GM21717 (cell line): ENCODE data around the gene SLC35E1.

Source experiments
- ATAC-seq: cut with Tn5 transposase; IDR thresholded peaks from one replicate; pipeline ENCODE4 v1.9.1; 2021; ENCODE audit warnings: mild to moderate bottlenecking, moderate library complexity; ENCODE audit not compliant: unreplicated experiment

SLC35E1 gene

DNA sequence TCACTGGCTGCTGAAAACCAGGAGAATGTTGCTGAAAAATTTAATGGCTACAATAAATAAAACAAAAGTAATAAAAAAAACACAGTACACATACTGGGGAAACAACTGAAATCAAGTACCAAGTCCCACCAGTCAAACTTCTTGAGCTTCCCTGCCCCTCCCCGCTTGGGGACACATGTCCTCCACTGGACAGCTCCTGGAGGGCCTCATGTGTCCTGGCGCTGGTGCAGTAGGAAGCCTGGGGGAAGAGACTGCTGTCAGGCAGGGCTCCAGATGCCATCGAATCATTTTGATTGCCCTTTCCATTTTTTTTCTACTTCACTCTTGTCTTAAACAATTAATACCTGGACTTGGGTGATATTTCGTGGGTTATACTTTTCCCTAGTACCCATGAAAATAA is 26.6 kb upstream of the SLC35E1 start:
- no peak for ATAC-seq

DNA sequence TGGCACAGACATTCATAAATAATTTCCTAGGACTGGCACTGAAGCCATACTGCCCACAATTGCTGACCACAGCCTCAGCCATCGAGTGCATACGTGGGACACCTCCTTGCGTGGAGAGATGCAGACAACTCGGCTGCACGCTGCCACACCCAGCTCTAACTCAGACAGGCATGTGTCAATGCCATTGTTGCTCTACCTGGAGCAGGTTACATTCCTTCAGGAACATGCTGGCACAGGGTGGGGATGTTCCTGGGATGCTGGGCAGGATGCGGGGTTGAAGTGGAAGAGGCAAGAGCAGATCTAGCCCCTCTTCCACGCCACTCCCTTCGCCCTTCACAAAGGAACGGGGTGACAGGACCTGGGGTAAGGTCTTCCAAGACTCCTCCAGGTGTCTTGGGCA is 24.2 kb upstream of the SLC35E1 start:
- no peak for ATAC-seq

DNA sequence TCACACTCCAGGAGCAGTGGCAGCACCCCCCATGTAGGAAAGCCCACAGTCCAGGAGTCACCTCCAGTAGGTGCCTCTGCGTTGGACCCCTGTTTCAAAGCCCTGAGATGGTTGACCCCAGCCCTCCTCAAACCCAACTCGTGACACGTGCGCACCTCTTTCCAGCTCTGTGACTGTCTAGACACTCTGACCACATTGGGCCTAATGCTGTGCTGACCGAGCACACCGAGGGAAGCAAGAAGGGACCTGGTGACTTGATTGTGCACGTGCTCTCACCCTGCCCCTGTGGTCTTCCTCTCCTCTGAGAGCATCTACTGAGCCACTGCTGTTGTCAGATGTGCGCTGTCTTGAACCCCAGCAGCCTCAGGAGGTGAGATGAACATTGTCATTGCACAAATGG is 22.9 kb upstream of the SLC35E1 start:
- no peak for ATAC-seq

DNA sequence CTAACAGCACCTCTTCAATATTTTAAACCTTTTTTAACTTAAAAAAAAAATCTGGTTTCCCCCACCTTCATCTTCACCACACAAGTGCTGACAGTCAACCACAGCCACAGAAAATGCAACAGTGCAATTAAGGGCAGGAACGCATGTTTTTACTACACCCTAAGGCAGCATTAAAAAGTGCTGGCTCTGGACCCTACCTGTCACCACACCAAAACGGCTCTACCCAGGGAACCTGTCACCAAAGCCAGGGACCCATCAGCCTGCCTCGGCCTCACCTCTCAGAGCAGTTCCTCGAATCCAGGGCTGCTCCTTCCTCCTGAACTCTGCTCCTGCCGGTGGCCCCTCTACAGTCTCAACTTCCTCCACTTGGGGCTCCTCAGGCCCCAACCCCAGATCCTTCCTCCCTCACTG is 22.5 kb upstream of the SLC35E1 start:
- no peak for ATAC-seq

DNA sequence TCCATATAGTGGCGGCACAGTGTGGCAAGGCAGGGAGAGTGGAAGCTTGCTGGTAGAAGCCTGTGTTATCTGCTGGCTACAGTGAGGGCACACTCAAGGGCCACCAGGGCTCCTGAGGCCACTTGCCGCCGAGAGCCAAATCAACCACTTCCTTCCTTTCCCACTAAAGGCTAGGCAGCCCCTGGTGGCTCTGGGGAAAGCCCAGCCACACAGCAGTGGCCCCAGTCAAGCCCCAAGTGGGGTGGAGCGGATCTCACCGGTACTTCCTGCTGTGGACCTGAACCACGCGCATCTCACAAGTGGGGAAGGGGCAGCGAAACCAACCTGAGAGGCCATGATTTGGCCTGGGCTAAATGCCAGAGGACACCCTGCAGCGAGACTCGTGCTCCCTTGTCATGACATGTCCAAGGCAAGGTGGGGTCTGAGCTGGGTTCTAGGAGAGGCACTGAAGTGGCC is 21.9 kb upstream of the SLC35E1 start:
- ATAC-seq = no peak

DNA sequence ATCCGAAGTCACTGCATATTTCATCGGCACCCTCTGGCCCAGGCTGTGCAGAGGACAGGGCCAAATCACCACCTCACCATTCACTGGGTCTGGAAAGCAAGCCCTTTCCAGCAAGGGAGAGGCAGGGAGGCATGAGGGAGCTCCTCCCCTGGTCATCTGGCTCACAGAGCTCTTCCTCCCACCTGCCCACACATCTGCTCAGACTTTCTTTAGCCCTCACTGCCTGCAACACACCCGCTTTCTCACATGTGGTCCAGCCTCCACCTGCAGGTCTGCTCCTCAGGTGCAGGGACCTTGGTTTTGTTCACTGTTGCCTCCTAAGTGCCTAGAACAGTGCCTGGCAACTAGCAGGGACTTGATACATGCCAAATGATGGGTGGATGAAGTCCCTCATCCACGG is 21.0 kb upstream of the SLC35E1 start:
- no peak for ATAC-seq

DNA sequence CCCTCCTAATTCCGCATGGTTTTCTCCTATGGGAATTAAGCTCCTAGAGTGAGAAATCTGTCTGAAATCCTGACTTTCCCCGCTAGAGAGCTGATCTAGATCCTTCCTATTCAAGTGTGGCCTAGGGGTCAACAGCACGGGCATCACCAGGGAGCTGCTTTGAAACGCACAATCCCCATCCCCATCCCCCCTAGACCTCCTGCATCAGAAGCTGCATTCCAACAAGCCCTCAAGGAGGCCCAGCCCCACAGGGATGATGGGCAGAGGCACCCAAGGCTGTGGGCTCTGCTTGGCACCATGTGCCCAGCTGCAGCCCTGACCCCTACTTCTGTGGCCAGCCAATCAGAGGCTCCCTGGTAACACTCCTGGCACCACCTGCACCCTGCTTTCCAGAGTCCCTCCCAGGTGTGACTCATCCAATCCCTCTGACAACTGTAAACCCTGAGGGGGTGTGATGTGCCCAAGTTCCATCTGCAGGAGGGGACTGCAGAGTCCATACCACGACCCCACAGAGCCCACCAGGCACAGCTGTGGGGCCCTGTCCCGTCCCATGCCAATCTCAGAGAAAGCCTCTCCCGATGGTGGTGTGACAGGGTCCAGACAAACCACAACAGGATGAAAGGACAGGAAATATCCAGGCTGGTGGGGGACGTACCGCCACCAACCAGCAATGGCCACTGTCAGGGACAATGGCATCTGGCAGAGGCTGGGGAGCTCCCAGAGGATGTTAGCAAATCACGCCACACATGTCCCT is 19.8 kb upstream of the SLC35E1 start:
- no peak for ATAC-seq

DNA sequence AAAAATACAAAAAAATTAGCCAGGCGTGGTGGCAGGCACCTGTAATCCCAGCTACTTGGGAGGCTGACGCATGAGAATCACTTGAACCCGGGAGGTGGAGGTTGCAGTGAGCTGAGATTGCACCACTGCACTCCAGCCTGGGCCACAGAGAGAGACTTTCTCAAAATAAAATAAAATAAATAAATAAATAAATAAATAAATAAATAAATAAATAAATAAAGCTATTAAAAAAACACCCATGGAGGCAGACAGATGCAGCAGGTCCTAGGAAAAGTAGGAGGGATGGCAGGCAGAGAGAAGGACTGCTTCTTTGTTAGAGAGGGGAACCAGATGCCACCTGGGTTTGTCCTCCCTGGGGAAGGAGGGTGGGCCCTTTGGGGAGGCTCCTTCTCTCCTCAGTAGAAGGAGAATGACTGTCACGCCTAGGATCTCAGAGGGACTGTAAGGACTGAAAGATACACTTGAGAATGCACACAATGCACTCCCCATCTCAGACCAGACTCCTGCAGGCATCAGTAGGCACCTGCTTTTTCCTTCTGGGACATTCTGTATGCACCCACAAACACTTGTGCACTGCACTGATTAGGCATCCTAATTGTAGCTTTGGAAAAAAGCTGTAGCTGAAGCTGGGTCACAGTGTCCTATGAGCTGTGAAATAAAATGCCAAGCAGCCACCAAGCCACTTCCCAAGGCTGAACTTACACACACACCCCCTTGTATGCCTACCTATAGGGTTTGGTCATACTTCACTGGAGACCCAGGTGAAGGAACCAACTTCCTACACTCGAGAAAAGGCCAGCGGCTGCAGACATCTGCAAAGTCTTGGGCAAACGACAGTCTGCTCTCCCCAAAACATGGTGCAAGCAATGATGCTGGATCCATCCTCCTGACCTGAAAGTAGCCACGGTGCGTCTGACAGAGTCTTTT is 18.9 kb upstream of the SLC35E1 start:
- no peak for ATAC-seq

DNA sequence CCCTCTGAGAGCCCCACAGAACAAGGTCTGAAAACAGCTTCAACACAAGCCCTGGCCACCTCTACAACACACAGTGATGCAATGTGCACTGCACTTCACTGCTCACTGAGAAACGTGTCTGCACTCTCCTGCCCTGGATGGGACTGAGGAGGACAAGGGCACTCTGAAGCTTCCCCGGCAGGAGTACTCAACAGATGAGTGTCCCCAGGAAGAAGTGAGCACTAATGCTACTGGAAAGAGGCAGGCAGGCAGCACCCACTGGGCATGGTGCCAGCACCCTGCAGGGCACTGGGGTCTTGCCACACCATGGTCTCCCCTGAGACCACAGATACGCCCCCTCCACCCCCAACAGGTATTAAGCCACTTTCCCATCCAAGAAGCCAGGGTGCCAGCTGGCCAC is 17.7 kb upstream of the SLC35E1 start:
- no peak for ATAC-seq

DNA sequence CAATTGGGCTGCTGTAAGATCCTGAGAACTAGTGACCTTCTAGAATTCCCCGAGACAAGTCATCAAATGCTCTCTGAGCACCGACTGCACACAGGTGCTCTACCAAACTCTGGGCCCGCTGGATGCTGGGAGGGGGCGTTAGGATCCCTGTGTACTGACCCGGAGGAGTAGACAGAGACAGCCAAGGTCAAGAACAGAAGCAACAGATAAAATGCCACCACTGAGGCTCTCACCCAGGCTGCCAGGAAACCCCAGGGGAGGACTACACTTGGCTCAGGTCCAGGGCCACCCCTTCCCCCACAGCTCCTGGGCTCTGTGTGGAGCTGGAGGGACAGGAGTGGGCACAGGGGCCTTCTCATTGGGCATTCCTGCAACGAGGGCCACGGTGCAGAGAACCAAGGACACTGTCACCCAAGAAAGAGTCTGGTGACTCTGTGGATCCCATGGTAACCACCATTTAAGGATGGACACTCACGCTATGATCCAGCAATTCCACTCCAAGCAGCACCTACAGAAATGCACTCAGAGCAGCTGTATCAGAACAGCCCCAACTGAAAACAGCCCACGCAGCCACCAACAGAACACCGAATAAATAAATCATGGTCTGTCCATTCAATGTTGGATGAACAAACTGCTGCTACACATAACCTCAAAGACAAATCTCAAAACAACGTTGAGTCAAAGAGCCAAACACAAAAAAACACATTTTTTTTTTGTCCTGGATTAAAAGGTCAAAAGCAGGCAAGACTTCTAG is 16.8 kb upstream of the SLC35E1 start:
- ATAC-seq = peak; percentile 14

DNA sequence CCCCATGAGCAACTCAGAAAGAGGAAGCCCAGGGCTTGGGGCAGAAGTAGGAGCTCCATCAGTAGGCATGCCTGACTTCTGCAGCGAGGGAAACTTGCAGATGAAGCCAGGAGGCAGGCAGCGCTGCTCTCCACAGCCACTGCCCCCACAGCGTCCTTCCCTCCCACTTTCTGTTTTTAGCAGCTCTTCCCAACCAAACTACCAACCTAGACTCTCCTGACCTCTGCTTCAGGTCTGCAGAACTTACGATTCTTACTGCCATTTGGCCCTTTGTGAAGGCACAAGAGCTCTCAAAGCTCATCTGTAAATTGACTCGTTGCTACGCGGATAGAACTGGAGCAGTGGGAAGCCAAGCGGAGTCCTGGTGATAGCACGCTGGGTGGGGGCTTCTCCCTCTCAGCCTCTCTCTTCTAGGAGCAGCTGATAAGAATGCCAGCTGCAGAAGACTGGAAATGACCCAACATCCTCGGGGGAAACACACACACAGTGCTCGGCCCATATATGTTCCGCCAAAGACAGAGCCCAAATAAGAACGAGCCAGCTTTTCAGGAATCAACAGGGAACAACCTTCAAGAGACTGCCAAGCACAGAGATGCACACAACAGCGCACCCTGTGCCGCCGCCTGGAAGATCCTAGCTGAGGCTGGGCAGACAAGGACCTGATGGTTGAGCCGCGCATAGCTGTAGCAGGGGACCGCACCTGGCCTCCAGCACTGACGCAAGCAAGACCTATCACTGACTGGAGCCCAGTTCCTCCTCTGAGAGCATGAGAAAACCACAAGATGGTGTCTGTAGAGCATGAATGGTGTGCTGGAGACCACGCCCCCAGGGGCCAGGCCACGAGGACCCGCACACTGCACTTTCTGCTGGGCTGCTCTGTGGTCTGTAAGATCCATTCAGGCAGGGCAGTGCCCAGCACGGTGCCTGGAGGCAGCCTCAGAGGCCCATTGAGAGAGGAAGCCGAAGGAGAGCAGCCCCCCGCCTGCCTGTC is 15.9 kb upstream of the SLC35E1 start:
- ATAC-seq = peak; percentile 31

DNA sequence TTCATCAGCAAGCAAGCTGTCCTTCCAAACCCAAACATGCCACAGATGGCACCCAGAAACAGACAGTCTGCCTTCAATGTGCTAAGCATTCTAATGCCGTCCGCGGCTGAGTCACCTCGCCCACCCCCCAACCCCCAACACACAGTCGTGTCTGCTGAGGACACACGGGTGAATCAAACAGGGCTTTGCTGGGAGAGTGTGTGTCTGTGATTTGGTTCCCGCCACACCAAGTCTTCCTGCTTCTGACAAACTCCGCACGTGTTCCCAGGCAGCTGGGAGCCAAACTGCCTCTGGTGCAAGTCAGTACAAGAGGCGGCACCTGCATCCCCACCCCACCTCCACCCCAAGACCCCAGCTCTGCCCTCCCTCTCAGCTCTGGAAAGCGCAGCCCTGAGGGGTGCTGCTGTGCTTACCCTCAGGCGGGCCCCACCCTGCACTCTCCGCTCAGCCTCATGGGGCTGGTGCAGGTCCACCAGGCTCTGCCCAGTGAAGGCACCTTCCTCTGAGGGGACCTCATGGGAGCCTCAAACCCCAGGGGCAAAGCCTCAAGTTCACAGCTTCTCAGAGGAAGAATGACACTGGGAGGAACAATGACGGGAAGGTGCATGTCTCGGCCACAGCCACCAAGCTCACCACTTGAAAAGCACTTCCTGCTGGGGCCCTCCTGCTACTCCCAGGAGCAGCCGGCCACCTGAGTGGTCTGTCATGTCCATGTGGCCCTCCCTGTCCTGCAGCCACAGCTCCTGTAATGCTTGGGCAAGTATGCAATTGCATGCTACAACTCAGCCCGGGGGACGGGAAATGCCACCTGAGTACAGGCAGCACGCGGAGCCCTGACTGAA is 15.0 kb upstream of the SLC35E1 start:
- ATAC-seq = no peak

DNA sequence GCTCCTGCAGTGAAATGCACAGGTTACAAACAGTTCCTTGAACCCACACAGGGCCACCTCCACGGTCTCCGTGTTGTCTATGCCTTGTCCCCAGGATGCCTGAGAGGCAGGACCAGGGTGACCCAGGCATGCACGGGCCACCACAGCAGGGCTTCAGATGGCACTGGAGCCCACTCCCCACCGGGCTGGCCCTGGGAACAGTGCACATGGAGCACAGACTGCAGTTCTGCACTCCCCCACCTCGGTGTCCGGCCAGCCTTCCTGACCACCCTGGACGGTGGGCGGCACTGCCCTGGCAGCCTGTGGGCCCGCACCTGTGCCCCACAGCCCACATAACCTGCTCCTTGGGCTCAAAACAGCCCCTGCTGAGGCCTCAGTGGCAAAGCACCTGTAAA is 14.3 kb upstream of the SLC35E1 start:
- ATAC-seq = no peak

DNA sequence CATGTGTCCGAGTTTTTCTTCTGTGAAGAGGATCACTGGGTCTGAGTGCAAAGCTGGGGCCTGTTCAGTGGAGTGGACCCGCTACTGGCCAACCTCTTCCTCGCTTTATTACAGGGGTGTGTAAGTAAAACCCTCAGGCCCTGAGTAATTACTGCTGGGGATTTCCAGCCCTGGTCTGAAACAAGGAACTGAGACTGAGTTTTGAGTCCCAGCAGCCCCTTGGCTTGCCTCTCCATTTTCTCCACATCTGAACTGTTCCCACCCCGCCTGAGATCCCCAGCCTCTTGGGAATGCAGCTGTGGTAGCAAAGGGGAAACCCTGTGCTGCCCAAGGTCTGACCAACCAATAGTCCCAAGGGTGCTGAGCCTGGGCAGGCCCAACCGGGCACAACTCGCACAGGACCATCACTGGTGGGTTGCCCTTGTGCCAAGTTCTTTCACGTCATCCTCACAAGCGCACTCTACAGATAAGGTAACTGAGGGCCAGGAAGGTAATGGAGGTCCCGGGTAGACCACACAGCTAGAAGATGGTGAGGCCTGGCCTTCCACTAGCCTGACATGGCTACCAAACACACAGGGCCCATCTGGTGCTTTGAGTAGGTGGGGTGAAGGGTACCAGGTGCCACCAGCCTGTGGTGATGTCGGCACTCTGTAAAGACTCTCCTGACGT is 13.7 kb upstream of the SLC35E1 start:
- ATAC-seq = peak; percentile 27

DNA sequence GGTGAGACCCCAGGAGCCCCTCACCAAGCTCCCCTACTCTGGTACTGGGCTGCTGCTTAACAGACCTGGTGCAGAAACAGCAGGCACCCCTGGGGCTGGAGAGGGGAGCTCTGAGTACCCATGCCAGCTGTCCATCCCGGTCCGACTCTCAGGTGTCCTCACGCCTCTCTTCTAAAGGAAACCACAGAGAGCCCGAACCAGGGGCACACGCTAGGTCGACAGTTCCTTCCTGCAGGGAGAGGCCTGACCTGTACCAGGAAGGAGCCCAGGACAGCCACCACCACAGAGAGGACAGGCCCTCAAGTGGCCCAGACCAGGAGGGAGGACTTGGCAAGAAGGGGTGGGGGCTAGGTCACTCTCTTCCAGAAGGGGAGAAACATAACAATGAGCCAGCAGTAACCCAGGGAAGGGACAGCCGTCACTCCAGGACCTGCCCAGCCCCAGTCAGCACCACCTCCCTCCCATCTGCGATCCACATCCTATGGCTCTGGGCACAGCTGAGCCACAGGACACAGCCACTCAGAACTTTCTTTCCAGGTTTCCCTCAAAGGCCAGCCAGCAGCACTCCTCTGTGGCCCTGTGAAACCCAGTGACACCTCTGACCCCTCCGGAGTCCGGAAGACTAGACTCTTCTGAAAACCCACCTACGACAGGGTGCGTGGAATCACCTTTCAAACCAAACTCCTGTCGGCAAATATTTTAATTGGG is 13.0 kb upstream of the SLC35E1 start:
- no peak for ATAC-seq

DNA sequence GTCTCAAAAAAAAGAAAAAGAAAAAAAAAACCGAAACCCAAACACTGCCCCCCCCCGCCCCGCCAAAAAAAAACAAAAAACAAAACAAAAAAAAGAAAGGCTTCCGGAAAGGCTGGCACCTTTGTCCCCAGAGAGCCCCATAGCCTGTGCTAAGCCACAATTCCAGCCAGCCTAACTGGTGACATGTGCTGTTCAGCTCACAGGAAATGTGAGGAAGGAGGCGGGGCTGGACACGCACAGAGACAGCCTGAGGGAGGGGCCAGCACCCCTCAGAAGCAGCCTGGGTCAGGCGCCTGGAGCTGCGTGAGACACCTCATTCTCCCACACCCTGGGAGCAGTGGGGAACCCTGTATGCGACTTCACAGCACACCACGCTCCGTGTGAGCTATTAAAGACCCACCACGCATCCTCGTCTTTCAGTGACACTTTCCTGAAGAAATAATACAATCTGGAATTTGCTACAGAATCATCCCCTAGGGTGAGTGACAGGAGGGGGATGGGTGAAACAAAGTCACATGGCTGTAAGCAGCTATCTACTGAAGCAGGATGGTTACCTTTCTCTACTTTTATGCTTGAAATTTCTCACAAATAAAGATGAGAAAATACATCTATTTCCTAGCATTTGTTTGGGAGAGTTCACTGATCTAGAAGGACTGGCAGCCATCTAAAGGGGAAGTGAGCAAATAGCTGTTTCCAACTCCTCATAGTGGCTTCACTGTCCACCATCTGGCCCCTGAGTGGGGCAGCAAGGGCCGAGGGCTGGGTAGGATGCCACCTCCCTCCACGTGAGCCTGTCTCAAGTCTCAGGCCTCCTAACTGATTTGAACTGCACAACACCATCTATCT is 12.3 kb upstream of the SLC35E1 start:
- peak; percentile 38 for ATAC-seq
